ENCODE data around the gene NTF4.

DNA sequence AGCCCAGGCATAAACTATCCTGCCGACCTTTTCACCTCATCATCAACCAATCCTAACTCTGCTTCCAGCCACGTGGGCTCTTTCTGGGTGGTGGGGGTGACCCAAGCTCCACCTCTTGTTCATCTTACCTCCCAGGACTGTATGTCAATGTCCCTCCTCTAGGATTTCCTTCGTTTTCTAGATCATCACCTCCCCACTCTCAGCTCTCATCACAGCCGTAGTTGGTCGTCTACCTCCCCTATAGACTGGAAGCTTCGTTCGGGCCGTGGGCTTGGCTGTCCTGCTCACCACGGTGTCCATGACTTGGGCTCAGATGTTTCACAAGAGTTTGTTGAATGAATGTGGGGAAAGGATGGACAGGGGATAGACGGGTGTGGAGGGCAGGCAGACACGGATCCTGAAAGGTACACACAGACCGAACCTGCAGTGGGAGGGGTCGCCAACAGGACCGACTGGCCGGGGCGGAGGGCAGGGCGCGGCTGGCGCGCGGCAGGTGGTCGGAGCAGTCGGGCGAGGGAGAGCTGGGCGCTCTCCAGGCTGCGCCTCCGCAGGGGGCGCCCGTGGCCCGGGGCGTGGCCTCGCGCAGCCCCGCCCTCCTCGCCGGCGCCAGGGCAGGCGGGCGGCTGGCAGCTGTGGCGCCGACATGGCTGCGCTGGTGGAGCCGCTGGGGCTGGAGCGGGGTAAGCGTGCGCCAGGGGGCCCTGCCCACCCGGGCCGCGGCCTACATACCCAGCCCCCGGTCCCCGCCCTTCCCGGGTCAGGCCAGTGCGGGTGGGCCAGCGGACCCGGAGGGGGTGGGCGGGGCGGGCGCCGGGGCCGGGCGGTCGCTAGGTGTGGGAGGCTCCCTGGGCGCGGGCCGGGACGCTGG, 49.4 kb upstream of the NTF4 start, which contains the start of gene LIN7B:
- TF ChIP-seq EZH2 (IDR thresholded peaks at IDR 0.05; ENCODE audit: insufficient read depth, low read length): no peak
- TF ChIP-seq, protein P1, sequence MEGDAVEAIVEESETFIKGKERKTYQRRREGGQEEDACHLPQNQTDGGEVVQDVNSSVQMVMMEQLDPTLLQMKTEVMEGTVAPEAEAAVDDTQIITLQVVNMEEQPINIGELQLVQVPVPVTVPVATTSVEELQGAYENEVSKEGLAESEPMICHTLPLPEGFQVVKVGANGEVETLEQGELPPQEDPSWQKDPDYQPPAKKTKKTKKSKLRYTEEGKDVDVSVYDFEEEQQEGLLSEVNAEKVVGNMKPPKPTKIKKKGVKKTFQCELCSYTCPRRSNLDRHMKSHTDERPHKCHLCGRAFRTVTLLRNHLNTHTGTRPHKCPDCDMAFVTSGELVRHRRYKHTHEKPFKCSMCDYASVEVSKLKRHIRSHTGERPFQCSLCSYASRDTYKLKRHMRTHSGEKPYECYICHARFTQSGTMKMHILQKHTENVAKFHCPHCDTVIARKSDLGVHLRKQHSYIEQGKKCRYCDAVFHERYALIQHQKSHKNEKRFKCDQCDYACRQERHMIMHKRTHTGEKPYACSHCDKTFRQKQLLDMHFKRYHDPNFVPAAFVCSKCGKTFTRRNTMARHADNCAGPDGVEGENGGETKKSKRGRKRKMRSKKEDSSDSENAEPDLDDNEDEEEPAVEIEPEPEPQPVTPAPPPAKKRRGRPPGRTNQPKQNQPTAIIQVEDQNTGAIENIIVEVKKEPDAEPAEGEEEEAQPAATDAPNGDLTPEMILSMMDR (IDR thresholded peaks at IDR 0.05; ENCODE audit: insufficient read depth, low read depth, low read length): no peak

Measured in astrocyte (in vitro differentiated cells and primary cell).